Trophoblast cell (in vitro differentiated cells and primary cell): ENCODE data around the gene CD200R1L.

Experiments
- DNase-seq, 2 donors: peaks; one replicate each; pipeline ENCODE4 v3.0.0-alpha.2; 2016
- H2AFZ ChIP-seq: 2 replicates; pipeline ENCODE4 v1.6.1; 2013; ENCODE audit warnings: low read length, moderate library complexity, mild to moderate bottlenecking; ENCODE audit not compliant: insufficient read depth, poor library complexity
- H2AK5ac ChIP-seq: 2 replicates; pipeline ENCODE4 v1.6.1; 2013; ENCODE audit warnings: mild to moderate bottlenecking, low read length
- H2BK120ac ChIP-seq: 2 replicates; pipeline ENCODE4 v1.6.1; 2013; ENCODE audit warnings: low read length, mild to moderate bottlenecking, moderate library complexity; ENCODE audit not compliant: insufficient read depth, poor library complexity
- H2BK12ac ChIP-seq: 2 replicates; pipeline ENCODE4 v1.6.1; 2013; ENCODE audit warnings: mild to moderate bottlenecking, low read length, moderate library complexity
- H2BK5ac ChIP-seq: 2 replicates; pipeline ENCODE4 v1.6.1; 2013; ENCODE audit warnings: low read length, low read depth, moderate library complexity, mild to moderate bottlenecking; ENCODE audit not compliant: poor library complexity
- H3K14ac ChIP-seq: 2 replicates; pipeline ENCODE4 v1.6.1; 2013; ENCODE audit warnings: mild to moderate bottlenecking, low read length
- H3K18ac ChIP-seq: 2 replicates; pipeline ENCODE4 v1.6.1; 2013; ENCODE audit warnings: mild to moderate bottlenecking, low read length
- H3K23ac ChIP-seq: 2 replicates; pipeline ENCODE4 v1.6.1; 2013; ENCODE audit warnings: low read length
- H3K27ac ChIP-seq: 2 replicates; pipeline ENCODE4 v1.5.1; 2013; ENCODE audit warnings: low read depth, mild to moderate bottlenecking, inconsistent platforms, low read length, moderate library complexity
- H3K27me3 ChIP-seq: 2 replicates; pipeline ENCODE4 v1.6.1; 2013; ENCODE audit warnings: inconsistent platforms, mild to moderate bottlenecking, low read length, moderate library complexity; ENCODE audit not compliant: insufficient read depth
- H3K36me3 ChIP-seq, 2 experiments: 1 replicate in 1 of 2; 2 replicates in 1 of 2; pipeline ENCODE4 v1.6.1; 2013; ENCODE audit warnings: low read length in 2 of 2, mild to moderate bottlenecking in 2 of 2, moderate library complexity in 1 of 2; ENCODE audit not compliant: insufficient read depth in 2 of 2, control insufficient read depth in 1 of 2
- H3K4ac ChIP-seq: 2 replicates; pipeline ENCODE4 v1.6.1; 2013; ENCODE audit warnings: low read depth, mild to moderate bottlenecking, low read length, moderate library complexity
- H3K4me1 ChIP-seq, 2 experiments: 1 replicate in 1 of 2; 2 replicates in 1 of 2; pipeline ENCODE4 v1.6.1; 2013; ENCODE audit warnings: low read length in 2 of 2, mild to moderate bottlenecking in 2 of 2, moderate library complexity in 1 of 2; ENCODE audit not compliant: insufficient read depth in 2 of 2, control insufficient read depth in 1 of 2
- H3K4me2 ChIP-seq: 2 replicates; pipeline ENCODE4 v1.6.1; 2013; ENCODE audit warnings: inconsistent platforms, mild to moderate bottlenecking, low read length, moderate library complexity
- H3K4me3 ChIP-seq: 2 replicates; pipeline ENCODE4 v1.5.1; 2013; ENCODE audit warnings: mild to moderate bottlenecking, low read depth, low read length, inconsistent platforms
- H3K79me1 ChIP-seq: one replicate; pipeline ENCODE4 v1.6.1; 2013; ENCODE audit warnings: low read length
- H3K79me2 ChIP-seq: 2 replicates; pipeline ENCODE4 v1.6.1; 2013; ENCODE audit warnings: low read length, mild to moderate bottlenecking; ENCODE audit not compliant: control insufficient read depth, insufficient read depth, poor library complexity
- H3K9ac ChIP-seq: 2 replicates; pipeline ENCODE4 v1.6.1; 2013; ENCODE audit warnings: mild to moderate bottlenecking, low read length
- H3K9me3 ChIP-seq: 2 replicates; pipeline ENCODE4 v1.6.1; 2013; ENCODE audit warnings: low read depth, mild to moderate bottlenecking, control low read depth, inconsistent platforms, low read length; ENCODE audit not compliant: insufficient read depth
- H4K12ac ChIP-seq: 2 replicates; pipeline ENCODE4 v1.6.1; 2013; ENCODE audit warnings: low read depth, mild to moderate bottlenecking, low read length, moderate library complexity
- H4K8ac ChIP-seq: 2 replicates; pipeline ENCODE4 v1.6.1; 2013; ENCODE audit warnings: low read depth, mild to moderate bottlenecking, low read length, moderate library complexity
- H4K91ac ChIP-seq: one replicate; pipeline ENCODE4 v1.6.1; 2013; ENCODE audit warnings: low read depth, mild to moderate bottlenecking, low read length, moderate library complexity
- WGBS: extraction: QIAGEN DNeasy Blood & Tissue Kit; methylation state at CpG from one replicate; pipeline ENCODE4 v1.1.7; 2013; ENCODE audit warnings: missing lambda C conversion rate; ENCODE audit not compliant: insufficient read length, insufficient coverage; ENCODE audit errors: extremely low coverage; 5-methylcytosine and 5-hydroxymethylcytosine counted together

The CD200R1L gene

GRCh38 chr3:112884678-112885290, 38.1 kb upstream of the CD200R1L start:
- Histone ChIP-seq H3K9me3 (no peaks in the 10 kb centered on the region), H3K27me3 (no peaks in the 10 kb centered on the region), H3K4me3 (no peak overlapping the region), H2AFZ (no peak overlapping the region), H2BK5ac (no peak overlapping the region), H3K18ac (no peak overlapping the region), H3K79me1 (no peaks in the 10 kb centered on the region), H4K91ac (no peak overlapping the region), H2BK12ac (no peak overlapping the region), H2BK120ac (no peak overlapping the region), H3K9ac (peak overlapping the region; percentile 36), H3K4me2 (no peak overlapping the region), H4K12ac (no peak overlapping the region), H3K4ac (no peak overlapping the region), H3K14ac (no peak overlapping the region), H3K79me2 (no peaks in the 10 kb centered on the region), H3K4me1 (no peaks in the 10 kb centered on the region), H3K23ac (no peak overlapping the region), H2AK5ac (no peak overlapping the region), H3K27ac (no peak overlapping the region), H3K36me3 (no peaks in the 10 kb centered on the region), H4K8ac (no peak overlapping the region)
- WGBS: no CpG with 5 or more reads among the region's 4 CpGs
- no peak for DNase-seq

DNA sequence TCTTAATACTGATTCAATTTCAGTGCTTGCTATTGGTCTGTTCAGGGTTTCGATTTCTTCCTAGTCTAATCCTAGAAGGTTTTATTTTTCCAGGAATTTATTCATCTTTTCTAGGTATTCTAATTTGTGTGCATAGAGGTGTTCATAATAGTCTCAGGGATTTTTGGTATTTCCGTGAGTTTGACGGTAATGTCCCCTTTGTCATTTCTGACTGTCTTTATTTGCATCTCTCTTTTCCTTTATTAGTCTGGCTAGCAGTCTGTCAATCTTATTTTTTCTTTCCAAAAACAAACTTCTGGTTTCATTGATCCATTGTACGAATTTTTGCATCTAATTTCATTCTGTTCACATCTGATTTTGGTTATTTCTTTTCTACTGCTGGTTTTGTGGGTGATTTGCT, 35.2 kb upstream of the CD200R1L start:
- no peak overlapping the region for H3K18ac ChIP-seq
- H3K23ac ChIP-seq: no peak overlapping the region
- no peak overlapping the region for H3K4me2 ChIP-seq
- H3K4ac ChIP-seq: no peak overlapping the region
- H2BK12ac ChIP-seq: no peak overlapping the region
- no peak overlapping the region for H3K9ac ChIP-seq
- H4K8ac ChIP-seq: no peak overlapping the region
- H2AK5ac ChIP-seq: no peak overlapping the region
- H2BK5ac ChIP-seq: no peak overlapping the region
- no peaks in the 10 kb centered on the region for H3K36me3 ChIP-seq
- WGBS: no CpG with 5 or more reads among the region's 4 CpGs
- no peak overlapping the region for H4K91ac ChIP-seq
- H2BK120ac ChIP-seq: no peak overlapping the region
- no peak for DNase-seq
- H3K27me3 ChIP-seq: no peaks in the 10 kb centered on the region
- no peak overlapping the region for H3K4me3 ChIP-seq
- H3K79me1 ChIP-seq: no peaks in the 10 kb centered on the region
- no peak overlapping the region for H3K27ac ChIP-seq
- H3K4me1 ChIP-seq: no peaks in the 10 kb centered on the region
- no peak overlapping the region for H3K14ac ChIP-seq
- H2AFZ ChIP-seq: no peak overlapping the region
- H3K9me3 ChIP-seq: no peaks in the 10 kb centered on the region
- no peaks in the 10 kb centered on the region for H3K79me2 ChIP-seq
- no peak overlapping the region for H4K12ac ChIP-seq

- H3K79me1 ChIP-seq: no peaks in the 10 kb centered on the region
- H3K27me3 ChIP-seq: no peaks in the 10 kb centered on the region
- H3K36me3 ChIP-seq: no peaks in the 10 kb centered on the region
- H3K9me3 ChIP-seq: no peaks in the 10 kb centered on the region
- no peak overlapping the region for H2AFZ ChIP-seq
- no CpG with 5 or more reads among the region's 2 CpGs for WGBS
- H3K4me3 ChIP-seq: no peak overlapping the region
- no peak for DNase-seq
- H3K4ac ChIP-seq: no peak overlapping the region
- H3K18ac ChIP-seq: no peak overlapping the region
- no peak overlapping the region for H3K4me2 ChIP-seq
- H4K12ac ChIP-seq: no peak overlapping the region
- H3K4me1 ChIP-seq: no peaks in the 10 kb centered on the region
- H3K79me2 ChIP-seq: no peaks in the 10 kb centered on the region
- H3K9ac ChIP-seq: no peak overlapping the region
- no peak overlapping the region for H2BK5ac ChIP-seq
- no peak overlapping the region for H3K27ac ChIP-seq
- no peak overlapping the region for H2BK12ac ChIP-seq
- no peak overlapping the region for H4K8ac ChIP-seq
- H3K23ac ChIP-seq: no peak overlapping the region
- no peak overlapping the region for H4K91ac ChIP-seq
- H2AK5ac ChIP-seq: no peak overlapping the region
- no peak overlapping the region for H2BK120ac ChIP-seq
- H3K14ac ChIP-seq: no peak overlapping the region
Observed at GRCh38 chr3:112875561-112875960, 28.9 kb upstream of the CD200R1L start.

DNA sequence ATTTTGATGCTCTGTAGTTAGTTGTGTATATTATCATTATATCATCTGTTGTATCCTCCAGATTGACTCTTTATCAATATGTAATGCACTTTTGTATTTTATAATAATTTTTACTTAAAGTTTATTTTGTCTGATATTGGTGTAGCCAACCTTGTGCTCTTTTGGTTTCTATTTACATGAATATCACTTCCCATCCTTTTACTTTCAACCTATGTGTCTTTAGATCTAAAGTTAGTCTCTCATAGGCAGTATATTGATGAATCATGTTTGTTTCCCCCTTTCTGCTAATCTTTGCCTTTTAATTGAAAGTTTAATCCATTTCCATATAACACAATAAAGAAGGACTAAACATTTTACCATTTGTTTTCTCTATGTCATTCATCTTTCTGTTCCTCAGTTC, 28.1 kb upstream of the CD200R1L start:
- Histone ChIP-seq H3K18ac (no peak overlapping the region), H2AK5ac (no peak overlapping the region), H2BK120ac (no peak overlapping the region), H3K4me2 (no peak overlapping the region), H3K23ac (no peak overlapping the region), H3K4ac (no peak overlapping the region), H3K14ac (no peak overlapping the region), H4K8ac (no peak overlapping the region), H3K27me3 (no peaks in the 10 kb centered on the region), H3K79me1 (no peaks in the 10 kb centered on the region), H3K27ac (no peak overlapping the region), H2AFZ (no peak overlapping the region), H3K9me3 (no peaks in the 10 kb centered on the region), H2BK5ac (no peak overlapping the region), H3K4me1 (no peaks in the 10 kb centered on the region), H3K9ac (no peak overlapping the region), H3K36me3 (no peaks in the 10 kb centered on the region), H4K12ac (no peak overlapping the region), H2BK12ac (no peak overlapping the region), H4K91ac (no peak overlapping the region), H3K4me3 (no peak overlapping the region), H3K79me2 (no peaks in the 10 kb centered on the region)
- DNase-seq: no peak
